Glutamatergic neuron (in vitro differentiated cells): ENCODE data around the gene SMIM29. TPM values are rescaled to one million over a fixed set of nuclear protein-coding genes. Genes with fewer than 3 reads are reported as not detected.

ENCODE experiments used
- DNase-seq: peaks from one replicate; pipeline ENCODE4 v3.0.0; 2022
- H3K27ac Mint-ChIP-seq: one replicate; pipeline ENCODE4 v1.8.0; 2020; ENCODE audit warnings: mild to moderate bottlenecking, mixed read lengths, inconsistent platforms; ENCODE audit not compliant: unreplicated experiment
- H3K27me3 Mint-ChIP-seq: one replicate; pipeline ENCODE4 v1.8.0; 2020; ENCODE audit warnings: mild to moderate bottlenecking, moderate library complexity, mixed read lengths, inconsistent platforms; ENCODE audit not compliant: unreplicated experiment
- H3K36me3 Mint-ChIP-seq: one replicate; pipeline ENCODE4 v1.8.0; 2020; ENCODE audit warnings: mild to moderate bottlenecking, mixed read lengths, inconsistent platforms; ENCODE audit not compliant: unreplicated experiment
- H3K4me1 Mint-ChIP-seq: one replicate; pipeline ENCODE4 v1.8.0; 2020; ENCODE audit warnings: mild to moderate bottlenecking, low read depth, mixed read lengths, inconsistent platforms; ENCODE audit not compliant: unreplicated experiment
- H3K4me3 Mint-ChIP-seq: one replicate; pipeline ENCODE4 v1.8.0; 2020; ENCODE audit warnings: mild to moderate bottlenecking, mixed read lengths, inconsistent platforms; ENCODE audit not compliant: unreplicated experiment
- H3K9me3 Mint-ChIP-seq: one replicate; pipeline ENCODE4 v1.8.0; 2020; ENCODE audit warnings: mild to moderate bottlenecking, moderate library complexity, mixed read lengths, inconsistent platforms; ENCODE audit not compliant: unreplicated experiment
- CTCF ChIP-seq: fragments of 200-600 bp; sonication (generic); IDR thresholded peaks from one replicate; pipeline ENCODE4 v1.5.0; 2021; ENCODE audit not compliant: partially characterized antibody, unreplicated experiment
- total RNA-seq: library from RNA; stranded (reverse); fragmentation: NEBNext Ultra II Directional; extraction: Animal tissue kit (Norgen Biotek cat#: 25700); gene quantifications from one replicate; pipeline ENCODE4 v1.2.1, GENCODE V29; 2021; ENCODE audit not compliant: unreplicated experiment

The SMIM29 gene
- total RNA-seq, 1 donor from 2014 or later = 54.7 TPM

GRCh38 chr6:34205916-34206315 is 42.9 kb downstream of the SMIM29 start:
- H3K9me3 Mint-ChIP-seq = peaks cover 6% of the 10 kb centered on the region
- H3K4me1 Mint-ChIP-seq = no peaks in the 10 kb centered on the region
- H3K36me3 Mint-ChIP-seq = no peaks in the 10 kb centered on the region
- TF ChIP-seq CTCF = no peak
- H3K27me3 Mint-ChIP-seq = peaks cover 4% of the 10 kb centered on the region
- no peak overlapping the region for H3K27ac Mint-ChIP-seq
- DNase-seq = no peak
- no peak overlapping the region for H3K4me3 Mint-ChIP-seq

GRCh38 chr6:34205466-34205865 is 43.3 kb downstream of the SMIM29 start:
- TF ChIP-seq CTCF = no peak
- no peak overlapping the region for H3K27ac Mint-ChIP-seq
- no peaks in the 10 kb centered on the region for H3K36me3 Mint-ChIP-seq
- no peaks in the 10 kb centered on the region for H3K4me1 Mint-ChIP-seq
- no peak for DNase-seq
- no peak overlapping the region for H3K4me3 Mint-ChIP-seq
- peaks cover 4% of the 10 kb centered on the region for H3K27me3 Mint-ChIP-seq
- H3K9me3 Mint-ChIP-seq = peaks cover 6% of the 10 kb centered on the region

GRCh38 chr6:34204693-34205092 is 44.1 kb downstream of the SMIM29 start:
- H3K27me3 Mint-ChIP-seq = peaks cover 4% of the 10 kb centered on the region
- peaks cover 8% of the 10 kb centered on the region for H3K9me3 Mint-ChIP-seq
- no peak overlapping the region for H3K27ac Mint-ChIP-seq
- no peak overlapping the region for H3K4me3 Mint-ChIP-seq
- no peak for DNase-seq
- TF ChIP-seq CTCF = no peak
- no peaks in the 10 kb centered on the region for H3K4me1 Mint-ChIP-seq
- peaks cover 4% of the 10 kb centered on the region for H3K36me3 Mint-ChIP-seq

- Mint-ChIP-seq H3K36me3 (peaks cover 4% of the 10 kb centered on the region), H3K9me3 (peaks cover 8% of the 10 kb centered on the region), H3K4me1 (peaks cover 6% of the 10 kb centered on the region), H3K27me3 (peaks cover 4% of the 10 kb centered on the region), H3K27ac (no peak overlapping the region), H3K4me3 (no peak overlapping the region)
- no peak for TF ChIP-seq CTCF
- DNase-seq = no peak
Measured at GRCh38 chr6:34202329-34203201, 46.2 kb downstream of the SMIM29 start.

GRCh38 chr6:34201455-34202107 is 47.2 kb downstream of the SMIM29 start:
- peaks cover 2% of the 10 kb centered on the region for H3K27me3 Mint-ChIP-seq
- H3K4me1 Mint-ChIP-seq = peaks cover 6% of the 10 kb centered on the region
- DNase-seq = no peak
- peaks cover 7% of the 10 kb centered on the region for H3K9me3 Mint-ChIP-seq
- no peak overlapping the region for H3K27ac Mint-ChIP-seq
- no peak for TF ChIP-seq CTCF
- H3K4me3 Mint-ChIP-seq = no peak overlapping the region
- H3K36me3 Mint-ChIP-seq = peaks cover 4% of the 10 kb centered on the region
